HCT116 (cell line): ENCODE measurements around the gene ZSWIM3. TPM values are rescaled to one million over a fixed set of nuclear protein-coding genes. Genes with fewer than 3 reads are reported as not detected.

Experiments
- ATAC-seq: fragments of 200-7000 bp; cut with Tn5 transposase; 2 replicates; pipeline ENCODE4 v1.9.1; 2020; ENCODE audit warnings: mild to moderate bottlenecking, moderate library complexity
- BruUV-seq: library from RNA; stranded (reverse); fragments of 400-500 nt; replicated peaks from 2 replicates; lab custom pipeline; 2021; lab: Mats Ljungman, UMichigan
- CTCF ChIA-PET: fragments of 300-600 bp; sonication (Branson Sonifier 250); formaldehyde crosslinking; loops from one replicate; lab custom pipeline; 2021; ENCODE audit warnings: antibody characterized with exemption; lab: Charles Lee
- POLR2A ChIA-PET: fragments of 300-600, 350-600 bp; sonication (Branson Sonifier 250); formaldehyde crosslinking; loops from one replicate; lab custom pipeline; 2021; ENCODE audit warnings: antibody characterized with exemption; lab: Charles Lee
- RAD21 ChIA-PET, 2 experiments: fragments of 300-600 bp; sonication (Branson Sonifier 250); formaldehyde crosslinking; loops; one replicate each; lab custom pipeline; 2023; ENCODE audit warnings: low total read pairs in 2 of 2; ENCODE audit not compliant: uncharacterized antibody in 2 of 2, unreplicated experiment in 2 of 2, low non-redundant PET in 1 of 2; lab: Charles Lee
- DNase-seq: peaks from one replicate; pipeline ENCODE4 v3.0.0-alpha.2; 2010; ENCODE audit warnings: low read depth, low spot score
- H2AFZ ChIP-seq: fragments of 200-600 bp; shearing (Covaris generic), sonication (generic); 2 replicates; pipeline ENCODE4 v1.6.1; 2017; ENCODE audit warnings: low read depth, mixed run types, mixed read lengths, antibody characterized with exemption, low read length; ENCODE audit not compliant: poor library complexity, severe bottlenecking
- H3K27ac ChIP-seq: 2 replicates; pipeline ENCODE4 v1.5.1; 2012; ENCODE audit warnings: low read depth, low read length
- H3K27me3 ChIP-seq: fragments of 200-600 bp; sonication (generic); 2 replicates; pipeline ENCODE4 v1.6.1; 2016; ENCODE audit warnings: mixed run types, low read length, mixed read lengths; ENCODE audit not compliant: insufficient read depth
- H3K36me3 ChIP-seq, 2 experiments: fragments of 200-500 bp in 1 of 2; fragments of 200-600 bp in 1 of 2; sonication (Bioruptor generic) in 1 of 2; sonication (generic) in 1 of 2; 2 replicates each; pipeline versions ENCODE4 v1.5.1 to v1.6.1; 2014 to 2016; ENCODE audit warnings: low read length in 2 of 2, inconsistent platforms in 1 of 2, mixed read lengths in 1 of 2, mixed run types in 1 of 2; ENCODE audit not compliant: insufficient read depth in 2 of 2, control insufficient read depth in 1 of 2
- H3K4me1 ChIP-seq, 2 experiments: fragments of 200-600 bp in 1 of 2; sonication (generic) in 1 of 2; 2 replicates each; pipeline versions ENCODE4 v1.5.1 to v1.6.1; 2012 to 2017; ENCODE audit warnings: low read length in 2 of 2, inconsistent platforms in 1 of 2, mild to moderate bottlenecking in 1 of 2, mixed read lengths in 1 of 2, mixed run types in 1 of 2, moderate library complexity in 1 of 2; ENCODE audit not compliant: insufficient read depth in 2 of 2, control insufficient read depth in 1 of 2
- H3K4me2 ChIP-seq: fragments of 200-600 bp; sonication (generic); 2 replicates; pipeline ENCODE4 v1.6.1; 2017; ENCODE audit warnings: mixed run types, low read length, mixed read lengths
- H3K4me3 ChIP-seq, 2 experiments: fragments of 200-600 bp in 1 of 2; sonication (generic) in 1 of 2; replicated peaks in 1 of 2; 2 replicates each; pipeline ENCODE4 v1.5.1; 2011 to 2016; ENCODE audit warnings: low read length in 2 of 2, control low read depth in 1 of 2, low read depth in 1 of 2, mild to moderate bottlenecking in 1 of 2, mixed read lengths in 1 of 2, mixed run types in 1 of 2
- H3K79me2 ChIP-seq: fragments of 200-600 bp; sonication (generic); 2 replicates; pipeline ENCODE4 v1.6.1; 2017; ENCODE audit warnings: mild to moderate bottlenecking, mixed run types, low read length, moderate library complexity, mixed read lengths; ENCODE audit not compliant: insufficient read depth
- H3K9ac ChIP-seq: fragments of 200-600 bp; sonication (generic); 2 replicates; pipeline ENCODE4 v1.6.1; 2016; ENCODE audit warnings: low read length, mixed read lengths
- H3K9me2 ChIP-seq: fragments of 200-600 bp; sonication (generic), shearing (Covaris generic); 2 replicates; pipeline ENCODE4 v1.6.1; 2017; ENCODE audit warnings: mixed run types, mild to moderate bottlenecking, moderate library complexity; ENCODE audit not compliant: insufficient read depth
- H3K9me3 ChIP-seq, 2 experiments: fragments of 200-500 bp in 1 of 2; fragments of 200-600 bp in 1 of 2; sonication (Bioruptor generic) in 1 of 2; sonication (generic) in 1 of 2; 2 replicates each; pipeline ENCODE4 v1.6.1; 2014 to 2017; ENCODE audit warnings: low read length in 2 of 2, mixed read lengths in 2 of 2, inconsistent platforms in 1 of 2, low read depth in 1 of 2, mild to moderate bottlenecking in 1 of 2, mixed run types in 1 of 2, moderate library complexity in 1 of 2; ENCODE audit not compliant: control insufficient read depth in 1 of 2, insufficient read depth in 1 of 2
- H4K20me1 ChIP-seq: fragments of 200-600 bp; sonication (generic), shearing (Covaris generic); 2 replicates; pipeline ENCODE4 v1.6.1; 2017; ENCODE audit warnings: mixed run types, mild to moderate bottlenecking, moderate library complexity; ENCODE audit not compliant: insufficient read depth
- CBX3 ChIP-seq: IDR thresholded peaks from 2 replicates; pipeline ENCODE4 v1.6.1; 2012; ENCODE audit warnings: low read depth
- CEBPB ChIP-seq: IDR thresholded peaks from 2 replicates; pipeline ENCODE4 v1.6.1; 2012; ENCODE audit warnings: low read depth
- CTCF ChIP-seq, 3 experiments: fragments of 200-600 bp in 1 of 3; sonication (generic) in 1 of 3; IDR thresholded peaks in 2 of 3; conservative IDR thresholded peaks in 1 of 3; 2 replicates each; pipeline ENCODE4 v1.5.1; 2012 to 2017; ENCODE audit warnings: low read depth in 2 of 3, low read length in 2 of 3, antibody characterized with exemption in 1 of 3, borderline replicate concordance in 1 of 3, control low read depth in 1 of 3, mild to moderate bottlenecking in 1 of 3, mixed read lengths in 1 of 3, mixed run types in 1 of 3, moderate library complexity in 1 of 3; ENCODE audit not compliant: insufficient read depth in 1 of 3
- EGR1 ChIP-seq: IDR thresholded peaks from 2 replicates; pipeline ENCODE4 v1.6.1; 2012; ENCODE audit warnings: low read depth
- ELF1 ChIP-seq: IDR thresholded peaks from 2 replicates; pipeline ENCODE4 v1.6.1; 2012; ENCODE audit warnings: low read depth, borderline replicate concordance
- EZH2 ChIP-seq: fragments of 200-600 bp; sonication (generic); IDR thresholded peaks from 2 replicates; pipeline ENCODE4 v1.6.1; 2017; ENCODE audit warnings: antibody characterized with exemption, mixed run types
- EZH2phosphoT487 ChIP-seq: fragments of 200-600 bp; IDR thresholded peaks from 2 replicates; pipeline ENCODE4 v1.6.1; 2018; ENCODE audit warnings: antibody characterized with exemption, borderline replicate concordance
- JUND ChIP-seq: IDR thresholded peaks from 2 replicates; pipeline ENCODE4 v1.6.1; 2012
- POLR2A ChIP-seq: IDR thresholded peaks from 2 replicates; pipeline ENCODE4 v1.7.0; 2011; ENCODE audit warnings: borderline replicate concordance; ENCODE audit not compliant: insufficient read depth, insufficient read length; ENCODE audit errors: extremely low read depth
- POLR2AphosphoS5 ChIP-seq: IDR thresholded peaks from 2 replicates; pipeline ENCODE4 v1.6.1; 2011; ENCODE audit warnings: mild to moderate bottlenecking, low read depth, low read length, moderate library complexity
- RAD21 ChIP-seq: IDR thresholded peaks from 2 replicates; pipeline ENCODE4 v1.6.1; 2012; ENCODE audit warnings: low read depth, mild to moderate bottlenecking
- SP1 ChIP-seq: IDR thresholded peaks from 2 replicates; pipeline ENCODE4 v1.6.1; 2012; ENCODE audit warnings: low read depth
- SRF ChIP-seq: IDR thresholded peaks from 2 replicates; pipeline ENCODE4 v1.6.1; 2012; ENCODE audit warnings: low read depth
- TCF7L2 ChIP-seq: IDR thresholded peaks from 2 replicates; pipeline ENCODE4 v1.7.0; 2011; ENCODE audit warnings: borderline replicate concordance, inconsistent platforms; ENCODE audit not compliant: insufficient read depth, insufficient read length; ENCODE audit errors: extremely low read depth
- ZFX ChIP-seq: fragments of 450-650 bp; IDR thresholded peaks from 2 replicates; pipeline ENCODE4 v1.6.1; 2017
- ZNF274 ChIP-seq: fragments of 200-500 bp; sonication (Bioruptor generic); IDR thresholded peaks from 2 replicates; pipeline ENCODE4 v1.6.1; 2014; ENCODE audit warnings: mild to moderate bottlenecking, low read depth, low read length, inconsistent platforms
- intact Hi-C: fragments of 100-400 bp; cut with micrococcal nuclease; formaldehyde crosslinking; loops from 2 replicates; pipeline ENCODE4 v1.10.0; 2022
- total RNA-seq: library from RNA; stranded (reverse); gene quantifications from one replicate; pipeline ENCODE4 v1.2.1, GENCODE V29; 2021; ENCODE audit not compliant: unreplicated experiment
- TF ChIP-seq, protein P1 (sequence below): IDR thresholded peaks from 2 replicates; pipeline ENCODE4 v1.6.1; 2012
- TF ChIP-seq, protein P2 (sequence below): IDR thresholded peaks from 2 replicates; pipeline ENCODE4 v1.6.1; 2012
- TF ChIP-seq, protein P3 (sequence below): IDR thresholded peaks from 2 replicates; pipeline ENCODE4 v1.6.1; 2011; ENCODE audit warnings: mild to moderate bottlenecking, low read length, moderate library complexity; ENCODE audit not compliant: insufficient replicate concordance; ENCODE audit errors: extremely low read depth

ZSWIM3 gene
- total RNA-seq, 1 experiment from 2014 or later: 1.8 TPM

DNA sequence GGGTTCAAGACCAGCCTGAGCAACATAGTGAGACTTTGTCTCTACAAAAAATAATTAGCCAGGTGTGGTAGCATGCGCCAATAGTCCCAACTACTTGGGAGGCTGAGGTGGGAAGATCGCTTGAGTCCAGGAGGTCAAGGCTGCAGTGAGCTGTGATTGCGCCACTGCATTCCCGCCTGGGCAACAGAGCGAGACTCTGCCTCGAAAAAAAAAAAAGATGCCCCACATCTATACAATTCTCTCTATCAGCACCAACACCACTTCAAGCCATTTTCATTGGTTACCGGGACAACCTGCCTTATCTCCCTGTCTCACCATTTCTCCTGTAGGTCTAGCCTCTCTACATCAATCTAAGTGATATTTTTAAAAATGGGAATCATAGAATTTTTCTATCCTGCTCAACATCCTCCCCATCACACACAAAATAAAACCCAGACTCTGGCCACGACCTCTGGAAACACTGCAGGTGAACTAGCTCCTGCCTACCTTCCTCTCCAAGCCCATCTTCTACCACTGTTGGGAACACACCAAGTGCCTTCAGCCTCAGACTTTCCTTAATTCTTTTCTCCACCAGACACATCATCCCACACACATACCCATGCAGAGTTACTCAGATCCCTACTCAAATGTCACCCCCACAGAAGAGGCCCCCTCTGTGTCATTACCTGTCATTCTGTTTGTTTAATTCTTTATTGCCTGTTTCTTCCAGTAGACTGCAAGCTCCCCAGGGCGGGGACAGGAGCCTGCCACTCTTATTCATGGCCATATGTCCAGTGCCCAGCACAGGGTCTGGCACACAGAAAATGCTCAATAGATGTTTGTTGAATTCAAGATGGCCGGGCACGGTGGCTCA is 64.1 kb downstream of the ZSWIM3 start:
- Histone ChIP-seq H3K4me1 (no peaks in the 10 kb centered on the region), H2AFZ (no peak overlapping the region), H3K27me3 (no peaks in the 10 kb centered on the region), H3K4me3 (no peak overlapping the region), H3K79me2 (no peaks in the 10 kb centered on the region), H4K20me1 (no peaks in the 10 kb centered on the region), H3K27ac (no peak overlapping the region), H3K9ac (no peak overlapping the region), H3K36me3 (no peaks in the 10 kb centered on the region), H3K9me3 (no peaks in the 10 kb centered on the region), H3K4me2 (no peak overlapping the region), H3K9me2 (no peaks in the 10 kb centered on the region)
- DNase-seq: no peak
- ChIA-PET POLR2A (interaction anchor here (0.6 to 3.2 kb wide), 2 partner anchors 13 to 48 kb away, joined by 3 to 12 read pairs; partner anchors contain the start of gene PCIF1), RAD21 (no interaction called here), CTCF (interaction anchor here (2.0 kb wide), 1 partner anchor 12 kb away, joined by 4 read pairs; no protein-coding TSS in a partner anchor)
- no peak for ATAC-seq
- BruUV-seq: no TSS peak
- TF ChIP-seq EZH2 (no peak), CEBPB (no peak), RAD21 (no peak), SRF (no peak), ZNF274 (no peak), CTCF (IDR thresholded peaks at IDR 0.05 in 2 of 3, conservative IDR thresholded peaks at IDR 0.05 in 1 of 3; ENCODE audit: borderline replicate concordance in 1 of 3, insufficient read depth in 1 of 3, low read depth in 2 of 3, low read length in 2 of 3) (no peak), POLR2AphosphoS5 (no peak), POLR2A (no peak), JUND (no peak), SP1 (no peak), ZFX (no peak), CBX3 (no peak), TCF7L2 (no peak), ELF1 (no peak), EGR1 (no peak), EZH2phosphoT487 (no peak)
- TF ChIP-seq, protein P1, sequence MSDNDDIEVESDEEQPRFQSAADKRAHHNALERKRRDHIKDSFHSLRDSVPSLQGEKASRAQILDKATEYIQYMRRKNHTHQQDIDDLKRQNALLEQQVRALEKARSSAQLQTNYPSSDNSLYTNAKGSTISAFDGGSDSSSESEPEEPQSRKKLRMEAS: no peak
- TF ChIP-seq, protein P2, sequence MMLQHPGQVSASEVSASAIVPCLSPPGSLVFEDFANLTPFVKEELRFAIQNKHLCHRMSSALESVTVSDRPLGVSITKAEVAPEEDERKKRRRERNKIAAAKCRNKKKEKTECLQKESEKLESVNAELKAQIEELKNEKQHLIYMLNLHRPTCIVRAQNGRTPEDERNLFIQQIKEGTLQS: no peak
- TF ChIP-seq, protein P3, sequence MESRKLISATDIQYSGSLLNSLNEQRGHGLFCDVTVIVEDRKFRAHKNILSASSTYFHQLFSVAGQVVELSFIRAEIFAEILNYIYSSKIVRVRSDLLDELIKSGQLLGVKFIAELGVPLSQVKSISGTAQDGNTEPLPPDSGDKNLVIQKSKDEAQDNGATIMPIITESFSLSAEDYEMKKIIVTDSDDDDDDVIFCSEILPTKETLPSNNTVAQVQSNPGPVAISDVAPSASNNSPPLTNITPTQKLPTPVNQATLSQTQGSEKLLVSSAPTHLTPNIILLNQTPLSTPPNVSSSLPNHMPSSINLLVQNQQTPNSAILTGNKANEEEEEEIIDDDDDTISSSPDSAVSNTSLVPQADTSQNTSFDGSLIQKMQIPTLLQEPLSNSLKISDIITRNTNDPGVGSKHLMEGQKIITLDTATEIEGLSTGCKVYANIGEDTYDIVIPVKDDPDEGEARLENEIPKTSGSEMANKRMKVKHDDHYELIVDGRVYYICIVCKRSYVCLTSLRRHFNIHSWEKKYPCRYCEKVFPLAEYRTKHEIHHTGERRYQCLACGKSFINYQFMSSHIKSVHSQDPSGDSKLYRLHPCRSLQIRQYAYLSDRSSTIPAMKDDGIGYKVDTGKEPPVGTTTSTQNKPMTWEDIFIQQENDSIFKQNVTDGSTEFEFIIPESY: no peak
- intact Hi-C loops: no loop called here
